HG02759 (cell line): ENCODE measurements around the gene PRKCQ.
"Not testable (repeated sequence)": the region's sequence is repeated elsewhere in the genome, so short reads cannot be mapped to it uniquely, and the experiment has no call there.

Experiments used
- ATAC-seq: cut with Tn5 transposase; IDR thresholded peaks from one replicate; pipeline ENCODE4 v1.9.1; 2021; ENCODE audit warnings: mild to moderate bottlenecking, moderate library complexity; ENCODE audit not compliant: unreplicated experiment

PRKCQ gene

GRCh38 chr10:6463366-6463765 lies 116.7 kb downstream of the PRKCQ start:
- ATAC-seq: no peak

- ATAC-seq: no peak
Observed at GRCh38 chr10:6461961-6462360, 118.1 kb downstream of the PRKCQ start.

GRCh38 chr10:6460861-6461409 lies 119.1 kb downstream of the PRKCQ start:
- no peak for ATAC-seq

GRCh38 chr10:6458814-6459213 lies 121.3 kb downstream of the PRKCQ start:
- ATAC-seq: no peak

- no peak for ATAC-seq
Observed at GRCh38 chr10:6457376-6457775, 122.7 kb downstream of the PRKCQ start.

GRCh38 chr10:6456067-6456466 lies 124.0 kb downstream of the PRKCQ start:
- no peak for ATAC-seq

- no peak for ATAC-seq
Observed at GRCh38 chr10:6455592-6455991, 124.5 kb downstream of the PRKCQ start.

GRCh38 chr10:6446711-6447110 lies 133.4 kb downstream of the PRKCQ start:
- ATAC-seq: no peak

GRCh38 chr10:6445671-6446316 lies 134.3 kb downstream of the PRKCQ start:
- ATAC-seq: no peak

- ATAC-seq: not testable (repeated sequence)
Observed at GRCh38 chr10:6439875-6440274, 140.2 kb downstream of the PRKCQ start.

GRCh38 chr10:6431861-6432260 lies 148.2 kb downstream of the PRKCQ start:
- ATAC-seq: no peak

- no peak for ATAC-seq
Observed at GRCh38 chr10:6431186-6431585, 148.9 kb downstream of the PRKCQ start.

- ATAC-seq: no peak
Observed at GRCh38 chr10:6430423-6430980, 149.6 kb downstream of the PRKCQ start.

GRCh38 chr10:6427357-6427959 lies 152.6 kb downstream of the PRKCQ start:
- ATAC-seq: no peak

- ATAC-seq: no peak
Observed at GRCh38 chr10:6426317-6426716, 153.8 kb downstream of the PRKCQ start.

GRCh38 chr10:6423413-6424170 lies 156.5 kb downstream of the PRKCQ start:
- no peak for ATAC-seq

- ATAC-seq: no peak
Observed at GRCh38 chr10:6423004-6423403, 157.1 kb downstream of the PRKCQ start.

GRCh38 chr10:6418613-6419216 lies 161.4 kb downstream of the PRKCQ start:
- ATAC-seq: no peak

- no peak for ATAC-seq
Observed at GRCh38 chr10:6418167-6418566, 161.9 kb downstream of the PRKCQ start.

- ATAC-seq: no peak
Observed at GRCh38 chr10:6416892-6417512, 163.1 kb downstream of the PRKCQ start.

- no peak for ATAC-seq
Observed at GRCh38 chr10:6411436-6411835, 168.6 kb downstream of the PRKCQ start.
